ENCODE measurements around the gene SLC26A11. TPM values are rescaled to one million over a fixed set of nuclear protein-coding genes. Genes with fewer than 3 reads are reported as not detected.
"Not testable (repeated sequence)": the region's sequence is repeated elsewhere in the genome, so short reads cannot be mapped to it uniquely, and the experiment has no call there.

The SLC26A11 gene
- total RNA-seq, 4 donors from 2014 or later, result 7.9 to 19.7 (median 13.7) TPM

DNA sequence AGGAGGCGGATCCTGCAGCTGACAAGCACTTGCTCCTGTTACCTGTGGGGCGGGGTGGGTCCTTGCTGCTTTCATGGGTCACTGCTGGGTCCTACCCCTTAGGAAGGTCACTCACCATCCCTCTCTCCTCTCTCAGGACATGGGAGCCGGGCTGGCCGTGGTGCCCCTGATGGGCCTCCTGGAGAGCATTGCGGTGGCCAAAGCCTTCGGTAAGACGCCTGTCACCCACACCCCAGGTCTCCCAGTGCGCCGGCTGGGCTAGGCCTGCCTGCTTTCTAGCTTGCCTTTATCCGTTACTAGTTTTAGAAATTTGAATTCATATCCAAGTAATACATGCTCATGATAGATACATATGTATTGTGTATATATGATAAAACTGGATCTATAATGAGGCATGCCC, 17.2 kb downstream of the SLC26A11 start:
- no peaks in the 10 kb centered on the region for H3K27me3 ChIP-seq
- no peaks in the 10 kb centered on the region for H3K4me1 ChIP-seq
- H3K9me3 ChIP-seq, result peaks cover 0 to 16% (median 0%) of the 10 kb centered on the region in 3 donors
- TF ChIP-seq POLR2A (IDR thresholded peaks at IDR 0.05) (no peak), EP300 (IDR thresholded peaks at IDR 0.05) (no peak), CTCF (IDR thresholded peaks at IDR 0.05) (no peak), POLR2AphosphoS5 (IDR thresholded peaks at IDR 0.05) (no peak)
- H3K27ac ChIP-seq, result no peak overlapping the region
- 95% methylated on average over 6 of the region's 10 CpGs; no CpG with 5 or more reads in 1 of the 2 donors for WGBS, 2 donors (ENCODE audit: low coverage in 1 of 2)
- ATAC-seq, result no peak
- H3K4me3 ChIP-seq, result no peak overlapping the region
- peaks cover 0 to 98% of the 10 kb centered on the region in 2 donors for H3K36me3 ChIP-seq

- H3K9me3 ChIP-seq, result no peaks in the 10 kb centered on the region
- H3K36me3 ChIP-seq, result peaks cover 0 to 98% of the 10 kb centered on the region in 2 donors
- TF ChIP-seq POLR2AphosphoS5 (IDR thresholded peaks at IDR 0.05) (no peak), CTCF (IDR thresholded peaks at IDR 0.05) (no peak), EP300 (IDR thresholded peaks at IDR 0.05) (no peak), POLR2A (IDR thresholded peaks at IDR 0.05) (no peak)
- 70 to 88% methylated on average over 4 to 12 of the region's 14 CpGs for WGBS, 2 donors (ENCODE audit: low coverage in 1 of 2)
- no peaks in the 10 kb centered on the region for H3K4me1 ChIP-seq
- H3K27ac ChIP-seq, result no peak overlapping the region
- no peak overlapping the region for H3K4me3 ChIP-seq
- no peaks in the 10 kb centered on the region for H3K27me3 ChIP-seq
- ATAC-seq, result no peak
These were observed 22.3 kb downstream of the SLC26A11 start for GRCh38 chr17:80242505-80242904.

GRCh38 chr17:80243526-80244433, 23.6 kb downstream of the SLC26A11 start:
- no peaks in the 10 kb centered on the region for H3K27me3 ChIP-seq
- ATAC-seq, result no peak
- H3K4me3 ChIP-seq, result no peak overlapping the region
- peaks cover 0 to 98% of the 10 kb centered on the region in 2 donors for H3K36me3 ChIP-seq
- no peaks in the 10 kb centered on the region for H3K4me1 ChIP-seq
- H3K9me3 ChIP-seq, result no peaks in the 10 kb centered on the region
- H3K27ac ChIP-seq, result no peak overlapping the region
- WGBS, 2 donors (ENCODE audit: low coverage in 1 of 2), result 98 to 100% methylated on average over 5 to 6 of the region's 26 CpGs
- no peak for TF ChIP-seq CTCF (IDR thresholded peaks at IDR 0.05)
- no peak for TF ChIP-seq POLR2A (IDR thresholded peaks at IDR 0.05)
- TF ChIP-seq EP300 (IDR thresholded peaks at IDR 0.05), result no peak
- TF ChIP-seq POLR2AphosphoS5 (IDR thresholded peaks at IDR 0.05), result no peak

GRCh38 chr17:80244448-80244847, 24.2 kb downstream of the SLC26A11 start:
- WGBS, 2 donors (ENCODE audit: low coverage in 1 of 2), result 87 to 100% methylated on average over 1 to 3 of the region's 6 CpGs
- H3K27ac ChIP-seq, result not testable (repeated sequence)
- peaks cover 0 to 100% of the 10 kb centered on the region in 2 donors for H3K36me3 ChIP-seq

GRCh38 chr17:80244871-80245509, 24.8 kb downstream of the SLC26A11 start:
- Histone ChIP-seq H3K4me3 (no peak overlapping the region), H3K27me3 (no peaks in the 10 kb centered on the region), H3K36me3 (peaks cover 0 to 100% of the 10 kb centered on the region in 2 donors), H3K4me1 (no peaks in the 10 kb centered on the region), H3K27ac (no peak overlapping the region), H3K9me3 (no peaks in the 10 kb centered on the region)
- no peak for ATAC-seq
- TF ChIP-seq POLR2AphosphoS5 (IDR thresholded peaks at IDR 0.05) (no peak), CTCF (IDR thresholded peaks at IDR 0.05) (no peak), EP300 (IDR thresholded peaks at IDR 0.05) (no peak), POLR2A (IDR thresholded peaks at IDR 0.05) (no peak)
- WGBS, 2 donors (ENCODE audit: low coverage in 1 of 2), result 86 to 88% methylated on average over 6 to 16 of the region's 22 CpGs

More at GRCh38 chr17:80244448-80244847, 24.2 kb downstream of the SLC26A11 start:
- not testable (repeated sequence) for H3K27me3 ChIP-seq, H3K4me1 ChIP-seq, H3K4me3 ChIP-seq, H3K9me3 ChIP-seq, ATAC-seq

Data from gastroesophageal sphincter (tissue), 4 donors.